Measurements from ENCODE around the gene SHMT2.

- TF ChIP-seq POLR2A (IDR thresholded peaks at IDR 0.05) (no peak), CTCF (IDR thresholded peaks at IDR 0.05) (no peak), POLR2AphosphoS5 (IDR thresholded peaks at IDR 0.05) (no peak)
Measured at GRCh38 chr12:57240066-57240921, 10.8 kb downstream of the SHMT2 start.
